ENCODE data around the gene ZHX3. TPM values are rescaled to one million over a fixed set of nuclear protein-coding genes. Genes with fewer than 3 reads are reported as not detected.

Gene ZHX3
- total RNA-seq, 6 experiments from 2014 or later, result 64.1 to 80.1 (median 72.0) TPM

DNA sequence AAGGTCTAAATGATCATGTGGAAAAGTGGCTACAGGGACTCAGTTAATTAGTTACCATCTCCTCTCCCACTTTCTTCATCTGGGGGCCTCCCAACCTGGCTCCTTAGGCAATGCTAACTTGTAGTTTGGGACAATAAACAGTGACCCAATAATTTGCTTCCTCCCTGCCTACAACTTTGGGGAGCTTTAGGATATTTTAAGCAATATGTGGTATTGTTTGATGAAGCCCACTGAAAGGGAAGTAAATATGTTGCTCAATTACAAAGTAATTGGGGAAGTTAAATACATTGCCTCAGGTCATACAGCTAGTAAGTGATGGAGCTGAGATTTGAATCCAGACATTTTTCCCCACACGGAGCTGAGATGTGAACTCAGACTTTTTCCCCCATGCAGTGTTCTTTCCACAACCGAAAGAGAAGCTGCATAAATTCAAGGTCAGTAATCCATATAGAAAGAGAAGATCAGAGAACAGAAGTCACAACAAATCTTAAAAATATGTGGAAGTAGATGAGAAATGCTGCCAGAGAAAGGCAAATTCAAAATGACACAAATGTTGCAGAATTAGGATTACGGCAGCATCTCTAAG is 26.6 kb downstream of the ZHX3 start:
- peaks cover 17% of the 10 kb centered on the region for H3K36me3 Mint-ChIP-seq (ENCODE audit: low read depth)
- no peak overlapping the region for H3K4me3 Mint-ChIP-seq
- DNase-seq, result no peak
- H3K9me3 Mint-ChIP-seq, result peaks cover 13% of the 10 kb centered on the region
- H3K27me3 Mint-ChIP-seq (ENCODE audit: insufficient read depth), result no peaks in the 10 kb centered on the region
- peak overlapping the region; percentile 43 for H3K27ac Mint-ChIP-seq
- TF ChIP-seq, protein P1, sequence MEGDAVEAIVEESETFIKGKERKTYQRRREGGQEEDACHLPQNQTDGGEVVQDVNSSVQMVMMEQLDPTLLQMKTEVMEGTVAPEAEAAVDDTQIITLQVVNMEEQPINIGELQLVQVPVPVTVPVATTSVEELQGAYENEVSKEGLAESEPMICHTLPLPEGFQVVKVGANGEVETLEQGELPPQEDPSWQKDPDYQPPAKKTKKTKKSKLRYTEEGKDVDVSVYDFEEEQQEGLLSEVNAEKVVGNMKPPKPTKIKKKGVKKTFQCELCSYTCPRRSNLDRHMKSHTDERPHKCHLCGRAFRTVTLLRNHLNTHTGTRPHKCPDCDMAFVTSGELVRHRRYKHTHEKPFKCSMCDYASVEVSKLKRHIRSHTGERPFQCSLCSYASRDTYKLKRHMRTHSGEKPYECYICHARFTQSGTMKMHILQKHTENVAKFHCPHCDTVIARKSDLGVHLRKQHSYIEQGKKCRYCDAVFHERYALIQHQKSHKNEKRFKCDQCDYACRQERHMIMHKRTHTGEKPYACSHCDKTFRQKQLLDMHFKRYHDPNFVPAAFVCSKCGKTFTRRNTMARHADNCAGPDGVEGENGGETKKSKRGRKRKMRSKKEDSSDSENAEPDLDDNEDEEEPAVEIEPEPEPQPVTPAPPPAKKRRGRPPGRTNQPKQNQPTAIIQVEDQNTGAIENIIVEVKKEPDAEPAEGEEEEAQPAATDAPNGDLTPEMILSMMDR (IDR thresholded peaks at IDR 0.05), result no peak
- H3K4me1 Mint-ChIP-seq (ENCODE audit: low read depth), result peaks cover 71% of the 10 kb centered on the region

DNA sequence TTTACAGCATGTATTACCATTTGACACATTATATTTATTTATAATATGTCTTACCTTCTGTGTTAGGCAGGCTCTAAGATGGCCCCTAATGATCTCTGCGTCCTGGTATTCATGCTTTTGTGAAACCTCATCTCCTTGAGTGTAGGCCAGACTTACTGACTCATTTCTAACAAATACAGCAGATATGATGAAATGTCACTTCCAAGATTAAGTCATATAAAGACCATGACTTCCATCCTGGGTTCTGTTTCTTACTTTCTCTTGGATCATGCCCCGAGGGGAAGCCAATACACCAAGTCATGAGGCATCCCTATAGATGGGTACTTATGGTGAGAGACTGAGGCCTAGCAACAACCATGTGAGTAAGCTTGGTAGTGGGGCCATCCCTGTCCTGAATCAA is 30.2 kb downstream of the ZHX3 start:
- DNase-seq, result peak; percentile 92
- H3K27me3 Mint-ChIP-seq (ENCODE audit: insufficient read depth), result no peaks in the 10 kb centered on the region
- TF ChIP-seq, protein P1 (IDR thresholded peaks at IDR 0.05), result no peak
- peaks cover 31% of the 10 kb centered on the region for H3K36me3 Mint-ChIP-seq (ENCODE audit: low read depth)
- peaks cover 13% of the 10 kb centered on the region for H3K9me3 Mint-ChIP-seq
- peaks cover 50% of the 10 kb centered on the region for H3K4me1 Mint-ChIP-seq (ENCODE audit: low read depth)
- peak overlapping the region; percentile 12 for H3K4me3 Mint-ChIP-seq
- H3K27ac Mint-ChIP-seq, result peak overlapping the region; percentile 92

DNA sequence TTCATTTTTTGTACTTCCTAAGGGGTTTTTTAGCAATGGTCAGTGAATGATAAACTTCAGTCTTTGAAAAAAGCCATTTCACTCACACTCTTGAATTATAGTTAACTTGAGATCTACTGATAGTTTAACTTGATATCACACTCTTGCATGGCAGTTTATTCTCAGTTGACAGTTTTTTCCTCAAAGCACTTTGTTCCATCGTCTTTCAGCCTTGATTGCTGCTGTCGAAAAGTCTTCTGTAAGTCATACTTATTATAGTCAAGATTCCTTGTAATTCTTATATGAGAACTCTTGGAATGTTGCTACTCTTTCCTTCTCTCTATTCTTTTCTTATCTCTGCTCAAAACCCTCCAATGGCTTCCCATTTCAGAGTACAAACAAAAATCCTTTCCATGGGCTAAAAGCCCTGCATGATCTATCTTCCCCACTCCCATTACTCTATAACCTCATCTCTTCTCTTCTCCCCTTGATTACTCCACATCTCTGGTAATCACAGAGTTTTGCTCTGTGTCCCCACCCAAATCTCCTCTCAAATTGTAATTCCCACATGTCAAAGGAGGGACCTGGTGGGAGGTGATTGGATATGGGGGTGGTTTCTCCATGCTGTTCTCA is 31.2 kb downstream of the ZHX3 start:
- no peak for DNase-seq
- peaks cover 13% of the 10 kb centered on the region for H3K9me3 Mint-ChIP-seq
- H3K27me3 Mint-ChIP-seq (ENCODE audit: insufficient read depth), result no peaks in the 10 kb centered on the region
- TF ChIP-seq, protein P1 (IDR thresholded peaks at IDR 0.05), result no peak
- H3K36me3 Mint-ChIP-seq (ENCODE audit: low read depth), result peaks cover 40% of the 10 kb centered on the region
- peak overlapping the region; percentile 92 for H3K27ac Mint-ChIP-seq
- peaks cover 44% of the 10 kb centered on the region for H3K4me1 Mint-ChIP-seq (ENCODE audit: low read depth)
- peak overlapping the region; percentile 12; the same call in 1 of the 2 replicates for H3K4me3 Mint-ChIP-seq

DNA sequence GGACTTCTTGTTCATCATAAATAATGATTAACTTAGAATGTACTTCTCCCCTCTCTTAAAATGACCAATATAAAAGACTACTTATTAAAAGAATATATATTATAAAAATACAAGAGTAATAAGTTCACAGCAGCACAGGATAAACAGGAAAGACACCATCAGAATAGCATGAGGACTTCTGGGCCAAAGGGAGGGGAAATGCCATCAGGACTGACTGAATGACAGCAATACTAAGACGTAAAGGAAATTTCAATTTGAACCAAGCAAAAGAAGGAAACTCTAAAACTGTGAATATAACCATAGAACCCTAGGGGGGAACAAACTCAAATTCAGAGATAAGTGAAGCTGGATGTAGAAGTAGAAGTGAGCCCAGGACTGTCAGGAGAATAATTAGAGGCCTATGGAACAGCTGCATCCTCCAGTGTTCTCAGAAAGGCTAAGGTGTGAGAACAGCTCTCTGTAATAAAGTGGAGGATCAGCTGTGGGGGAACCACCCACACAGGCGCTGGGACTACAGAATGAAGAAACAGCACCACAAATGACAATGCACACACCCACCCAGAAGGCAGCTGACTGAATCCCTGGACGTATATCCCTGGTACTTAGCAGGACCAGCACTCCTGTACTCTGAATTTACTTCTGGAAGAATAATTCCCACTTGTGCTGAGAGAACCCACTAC is 37.8 kb downstream of the ZHX3 start:
- TF ChIP-seq, protein P1 (IDR thresholded peaks at IDR 0.05), result no peak
- H3K4me1 Mint-ChIP-seq (ENCODE audit: low read depth), result peaks cover 45% of the 10 kb centered on the region
- H3K36me3 Mint-ChIP-seq (ENCODE audit: low read depth), result peaks cover 24% of the 10 kb centered on the region
- DNase-seq, result no peak
- H3K9me3 Mint-ChIP-seq, result no peaks in the 10 kb centered on the region
- no peak overlapping the region for H3K27ac Mint-ChIP-seq
- H3K27me3 Mint-ChIP-seq (ENCODE audit: insufficient read depth), result no peaks in the 10 kb centered on the region
- no peak overlapping the region for H3K4me3 Mint-ChIP-seq

DNA sequence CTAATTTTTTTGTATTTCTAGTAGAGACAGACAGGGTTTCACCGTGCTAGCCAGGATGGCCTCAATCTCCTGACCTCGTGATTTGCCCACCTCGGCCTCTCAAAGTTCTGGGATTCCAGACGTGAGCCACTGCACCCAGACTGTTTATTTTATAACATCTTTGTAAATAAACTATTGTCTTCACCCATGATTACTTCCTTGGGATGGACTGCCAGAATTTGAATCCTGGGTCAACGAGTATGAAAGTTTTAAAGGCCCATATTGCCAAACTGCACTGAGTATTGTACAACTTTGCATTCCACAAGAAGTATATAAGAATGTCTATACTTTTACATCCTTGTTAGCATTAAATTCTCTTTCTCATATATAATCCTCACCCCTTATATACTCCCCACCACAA is 38.6 kb downstream of the ZHX3 start:
- no peaks in the 10 kb centered on the region for H3K9me3 Mint-ChIP-seq
- no peak overlapping the region; the same call in 1 of the 2 replicates for H3K27ac Mint-ChIP-seq
- H3K27me3 Mint-ChIP-seq (ENCODE audit: insufficient read depth), result no peaks in the 10 kb centered on the region
- DNase-seq, result no peak
- TF ChIP-seq, protein P1 (IDR thresholded peaks at IDR 0.05), result no peak
- peaks cover 21% of the 10 kb centered on the region for H3K36me3 Mint-ChIP-seq (ENCODE audit: low read depth)
- H3K4me1 Mint-ChIP-seq (ENCODE audit: low read depth), result peaks cover 51% of the 10 kb centered on the region
- no peak overlapping the region for H3K4me3 Mint-ChIP-seq

Measured in HFFc6 (cell line).